Endothelial cell (in vitro differentiated cells): ENCODE data around the gene COL26A1. TPM values are rescaled to one million over a fixed set of nuclear protein-coding genes. Genes with fewer than 3 reads are reported as not detected.

ENCODE experiments used
- DNase-seq: peaks from one replicate; pipeline ENCODE4 v3.0.0; 2021; ENCODE audit warnings: low spot score
- H3K27ac Mint-ChIP-seq: one replicate; pipeline ENCODE4 v1.8.0; 2021; ENCODE audit warnings: mixed read lengths, inconsistent platforms; ENCODE audit not compliant: unreplicated experiment
- H3K27me3 Mint-ChIP-seq: one replicate; pipeline ENCODE4 v1.8.0; 2021; ENCODE audit warnings: mild to moderate bottlenecking, moderate library complexity, mixed read lengths, inconsistent platforms; ENCODE audit not compliant: unreplicated experiment
- H3K36me3 Mint-ChIP-seq: one replicate; pipeline ENCODE4 v1.8.0; 2021; ENCODE audit warnings: mild to moderate bottlenecking, low read depth, mixed read lengths, inconsistent platforms; ENCODE audit not compliant: unreplicated experiment
- H3K4me1 Mint-ChIP-seq: one replicate; pipeline ENCODE4 v1.8.0; 2021; ENCODE audit warnings: mild to moderate bottlenecking, mixed read lengths, inconsistent platforms; ENCODE audit not compliant: unreplicated experiment
- H3K4me3 Mint-ChIP-seq: one replicate; pipeline ENCODE4 v1.8.0; 2021; ENCODE audit warnings: mild to moderate bottlenecking, mixed read lengths, inconsistent platforms; ENCODE audit not compliant: unreplicated experiment
- H3K9me3 Mint-ChIP-seq: one replicate; pipeline ENCODE4 v1.8.0; 2021; ENCODE audit warnings: mixed read lengths, inconsistent platforms; ENCODE audit not compliant: unreplicated experiment
- total RNA-seq: library from RNA; stranded (reverse); fragmentation: NEBNext Ultra II Directional; extraction: Animal tissue kit (Norgen Biotek cat#: 25700); gene quantifications from one replicate; pipeline ENCODE4 v1.2.1, GENCODE V29; 2021; ENCODE audit not compliant: unreplicated experiment
- TF ChIP-seq, protein P1 (sequence below): fragments of 200-600 bp; sonication (generic); IDR thresholded peaks from one replicate; pipeline ENCODE4 v1.5.0; 2021; ENCODE audit warnings: antibody characterized with exemption; ENCODE audit not compliant: unreplicated experiment

COL26A1 gene
- total RNA-seq, 1 donor from 2014 or later: 6.1 TPM

DNA sequence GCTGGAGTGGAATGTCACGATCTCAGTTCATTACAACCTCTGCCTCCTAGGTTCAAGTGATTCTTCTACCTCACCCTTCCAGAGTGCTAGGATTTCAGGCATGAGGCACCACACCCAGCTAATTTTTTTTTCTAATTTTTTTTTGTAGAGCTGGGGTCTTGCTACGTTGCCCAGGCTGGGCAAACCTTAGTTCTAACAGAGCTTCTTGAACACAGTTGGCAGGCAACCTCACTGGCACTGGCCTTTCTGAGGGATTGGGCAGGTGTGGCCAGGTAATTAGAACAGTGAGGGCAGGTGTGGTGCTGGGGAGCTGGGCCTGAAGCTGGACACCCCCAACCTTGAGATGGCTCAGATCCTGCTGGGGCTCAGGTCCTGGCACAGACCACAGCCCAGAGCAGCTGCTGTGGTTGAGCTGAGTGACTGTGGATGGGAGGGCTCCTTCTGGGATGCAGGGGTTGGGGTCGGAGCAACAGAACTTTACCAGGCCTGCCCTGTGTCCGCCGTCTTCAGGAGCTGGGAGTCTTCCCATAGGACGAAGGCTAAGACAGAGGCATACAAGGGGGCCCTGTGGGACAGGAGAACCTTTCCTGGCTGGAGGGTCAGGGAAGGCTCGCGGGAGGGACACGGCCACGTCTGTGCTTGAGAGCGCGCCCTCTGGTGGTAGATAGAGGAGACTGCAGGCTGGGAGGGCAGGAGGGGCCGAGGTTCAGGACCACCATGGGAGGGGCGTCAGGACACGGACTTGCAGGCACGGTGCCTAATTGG lies 48.2 kb downstream of the COL26A1 start:
- peak; percentile 69 for DNase-seq
- TF ChIP-seq, protein P1, sequence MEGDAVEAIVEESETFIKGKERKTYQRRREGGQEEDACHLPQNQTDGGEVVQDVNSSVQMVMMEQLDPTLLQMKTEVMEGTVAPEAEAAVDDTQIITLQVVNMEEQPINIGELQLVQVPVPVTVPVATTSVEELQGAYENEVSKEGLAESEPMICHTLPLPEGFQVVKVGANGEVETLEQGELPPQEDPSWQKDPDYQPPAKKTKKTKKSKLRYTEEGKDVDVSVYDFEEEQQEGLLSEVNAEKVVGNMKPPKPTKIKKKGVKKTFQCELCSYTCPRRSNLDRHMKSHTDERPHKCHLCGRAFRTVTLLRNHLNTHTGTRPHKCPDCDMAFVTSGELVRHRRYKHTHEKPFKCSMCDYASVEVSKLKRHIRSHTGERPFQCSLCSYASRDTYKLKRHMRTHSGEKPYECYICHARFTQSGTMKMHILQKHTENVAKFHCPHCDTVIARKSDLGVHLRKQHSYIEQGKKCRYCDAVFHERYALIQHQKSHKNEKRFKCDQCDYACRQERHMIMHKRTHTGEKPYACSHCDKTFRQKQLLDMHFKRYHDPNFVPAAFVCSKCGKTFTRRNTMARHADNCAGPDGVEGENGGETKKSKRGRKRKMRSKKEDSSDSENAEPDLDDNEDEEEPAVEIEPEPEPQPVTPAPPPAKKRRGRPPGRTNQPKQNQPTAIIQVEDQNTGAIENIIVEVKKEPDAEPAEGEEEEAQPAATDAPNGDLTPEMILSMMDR: peak; percentile 95
- Mint-ChIP-seq H3K4me1 (peaks cover 5% of the 10 kb centered on the region), H3K9me3 (peaks cover 5% of the 10 kb centered on the region), H3K36me3 (peaks cover 23% of the 10 kb centered on the region), H3K27me3 (peaks cover 5% of the 10 kb centered on the region), H3K4me3 (no peak overlapping the region), H3K27ac (no peak overlapping the region)

DNA sequence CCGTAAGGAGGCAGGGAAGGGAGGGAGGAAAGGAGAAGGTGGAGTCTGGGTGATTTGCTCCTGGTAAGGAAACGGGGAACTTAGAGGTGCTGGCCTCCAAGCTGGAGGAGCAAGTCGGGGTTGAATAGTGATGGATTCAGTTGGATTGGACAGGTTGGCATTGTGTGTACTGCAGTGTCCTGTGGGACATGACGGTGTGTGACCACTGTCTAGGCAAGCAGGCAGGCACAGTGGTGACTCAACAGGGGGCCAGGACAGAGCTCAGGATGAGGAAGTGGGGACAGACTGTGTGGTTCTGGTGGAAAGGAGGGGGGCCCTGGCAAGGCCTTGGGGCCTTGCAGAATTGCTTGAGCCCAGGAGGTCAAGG lies 48.8 kb downstream of the COL26A1 start:
- TF ChIP-seq, protein P1: peak; percentile 24
- Mint-ChIP-seq H3K27ac (peak overlapping the region; percentile 68), H3K36me3 (peaks cover 23% of the 10 kb centered on the region), H3K9me3 (peaks cover 5% of the 10 kb centered on the region), H3K4me3 (no peak overlapping the region), H3K4me1 (peaks cover 5% of the 10 kb centered on the region), H3K27me3 (peaks cover 5% of the 10 kb centered on the region)
- DNase-seq: no peak

DNA sequence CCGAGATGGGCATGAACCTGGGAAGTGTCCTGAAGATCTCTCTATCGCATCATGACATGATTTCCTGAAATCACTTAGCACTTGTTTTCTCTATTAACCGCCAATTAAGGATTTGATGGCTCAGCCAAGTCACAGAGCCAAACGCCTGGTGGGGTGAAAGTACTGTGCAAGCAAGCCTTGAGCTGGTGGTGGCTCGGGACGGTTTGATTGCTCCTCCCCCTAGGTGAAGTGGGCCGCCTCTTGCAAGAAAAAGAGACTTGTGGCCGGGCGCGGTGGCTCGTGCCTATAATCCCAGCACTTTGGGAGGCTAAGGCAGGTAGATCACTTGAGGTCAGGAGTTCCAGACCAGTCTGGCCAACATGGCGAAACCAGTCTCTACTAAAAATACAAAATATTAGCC lies 50.3 kb downstream of the COL26A1 start:
- Mint-ChIP-seq H3K27me3 (peaks cover 2% of the 10 kb centered on the region), H3K4me3 (no peak overlapping the region), H3K27ac (no peak overlapping the region), H3K9me3 (peaks cover 5% of the 10 kb centered on the region), H3K36me3 (peaks cover 18% of the 10 kb centered on the region), H3K4me1 (peaks cover 5% of the 10 kb centered on the region)
- DNase-seq: no peak
- TF ChIP-seq, protein P1: no peak

DNA sequence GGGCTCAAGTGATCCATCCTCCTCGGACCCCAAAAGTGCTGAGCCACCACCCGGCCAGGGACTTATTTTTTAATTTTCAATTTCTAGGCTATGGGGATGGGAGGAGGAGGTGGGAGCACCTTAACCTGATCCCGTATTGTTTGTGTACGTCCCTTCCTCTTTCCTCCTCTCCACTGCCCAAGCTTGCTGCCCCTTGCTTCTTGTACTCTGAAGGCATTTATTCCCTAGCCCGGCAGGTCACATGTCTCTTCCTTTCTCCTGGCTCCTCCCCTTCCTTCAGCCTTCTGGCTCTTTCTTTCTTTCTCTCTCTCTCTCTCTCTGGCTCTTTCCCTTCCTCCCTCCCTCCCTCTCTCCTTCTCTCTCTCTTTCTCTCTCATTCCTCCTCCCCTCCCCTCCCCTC lies 56.0 kb downstream of the COL26A1 start:
- Mint-ChIP-seq H3K9me3 (no peaks in the 10 kb centered on the region), H3K36me3 (no peaks in the 10 kb centered on the region), H3K27ac (peak overlapping the region; percentile 22), H3K4me3 (no peak overlapping the region), H3K27me3 (no peaks in the 10 kb centered on the region), H3K4me1 (no peaks in the 10 kb centered on the region)
- TF ChIP-seq, protein P1: no peak
- no peak for DNase-seq

DNA sequence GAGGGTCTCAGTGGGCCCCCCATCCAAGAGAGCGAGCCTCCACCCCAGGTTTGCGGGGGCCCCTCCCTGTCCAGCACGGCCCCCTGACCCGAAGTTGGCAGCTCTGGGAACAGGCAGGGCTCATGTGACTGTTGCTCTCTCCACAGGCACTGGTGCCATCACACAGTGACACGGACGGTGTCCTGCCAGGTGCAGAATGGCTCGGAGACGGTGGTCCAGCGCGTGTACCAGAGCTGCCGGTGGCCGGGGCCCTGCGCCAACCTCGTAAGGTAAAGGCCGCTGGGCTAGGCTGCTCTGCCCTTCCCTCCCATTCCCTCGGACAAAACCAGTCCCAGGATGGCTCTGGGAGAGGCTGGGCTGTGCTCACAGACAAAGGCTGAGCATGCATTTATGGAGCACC lies 57.2 kb downstream of the COL26A1 start:
- Mint-ChIP-seq H3K27me3 (no peaks in the 10 kb centered on the region), H3K4me1 (no peaks in the 10 kb centered on the region), H3K9me3 (no peaks in the 10 kb centered on the region), H3K36me3 (no peaks in the 10 kb centered on the region), H3K27ac (no peak overlapping the region), H3K4me3 (no peak overlapping the region)
- DNase-seq: no peak
- TF ChIP-seq, protein P1: no peak
